C4-2B (cell line): ENCODE results near the gene KCTD13.

Experiments used
- ZFX ChIP-seq: fragments of 450-650 bp; IDR thresholded peaks from 2 replicates; pipeline ENCODE4 v1.6.1; 2017
- TF ChIP-seq, protein P1 (sequence below): fragments of 450-650 bp; conservative IDR thresholded peaks from 2 replicates; pipeline ENCODE4 v1.5.1; 2017; ENCODE audit warnings: mild to moderate bottlenecking

- TF ChIP-seq, protein P1, sequence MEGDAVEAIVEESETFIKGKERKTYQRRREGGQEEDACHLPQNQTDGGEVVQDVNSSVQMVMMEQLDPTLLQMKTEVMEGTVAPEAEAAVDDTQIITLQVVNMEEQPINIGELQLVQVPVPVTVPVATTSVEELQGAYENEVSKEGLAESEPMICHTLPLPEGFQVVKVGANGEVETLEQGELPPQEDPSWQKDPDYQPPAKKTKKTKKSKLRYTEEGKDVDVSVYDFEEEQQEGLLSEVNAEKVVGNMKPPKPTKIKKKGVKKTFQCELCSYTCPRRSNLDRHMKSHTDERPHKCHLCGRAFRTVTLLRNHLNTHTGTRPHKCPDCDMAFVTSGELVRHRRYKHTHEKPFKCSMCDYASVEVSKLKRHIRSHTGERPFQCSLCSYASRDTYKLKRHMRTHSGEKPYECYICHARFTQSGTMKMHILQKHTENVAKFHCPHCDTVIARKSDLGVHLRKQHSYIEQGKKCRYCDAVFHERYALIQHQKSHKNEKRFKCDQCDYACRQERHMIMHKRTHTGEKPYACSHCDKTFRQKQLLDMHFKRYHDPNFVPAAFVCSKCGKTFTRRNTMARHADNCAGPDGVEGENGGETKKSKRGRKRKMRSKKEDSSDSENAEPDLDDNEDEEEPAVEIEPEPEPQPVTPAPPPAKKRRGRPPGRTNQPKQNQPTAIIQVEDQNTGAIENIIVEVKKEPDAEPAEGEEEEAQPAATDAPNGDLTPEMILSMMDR: peak; percentile 40; the same call in 1 of the 2 replicates
- TF ChIP-seq ZFX: no peak
These were observed 62.4 kb downstream of the KCTD13 start for GRCh38 chr16:29863669-29863984.
